Osteoblast (primary cell): ENCODE results near the gene SGCE. TPM values are rescaled to one million over a fixed set of nuclear protein-coding genes. Genes with fewer than 3 reads are reported as not detected.

ENCODE experiments used
- DNase-seq: peaks from one replicate; pipeline ENCODE4 v3.0.0; 2011; ENCODE audit warnings: low spot score, mixed read lengths; ENCODE audit not compliant: insufficient read length; ENCODE audit errors: missing footprints
- H2AFZ ChIP-seq: 2 replicates; pipeline ENCODE4 v1.6.0; 2011; ENCODE audit warnings: mild to moderate bottlenecking, low read length
- H3K27ac ChIP-seq: 2 replicates; pipeline ENCODE4 v1.5.1; 2011; ENCODE audit warnings: mild to moderate bottlenecking, low read depth, low read length, moderate library complexity
- H3K27me3 ChIP-seq: 2 replicates; pipeline ENCODE4 v1.6.0; 2012; ENCODE audit warnings: mild to moderate bottlenecking, control low read depth, inconsistent platforms, low read length, moderate library complexity; ENCODE audit not compliant: insufficient read depth
- H3K36me3 ChIP-seq: 2 replicates; pipeline ENCODE4 v1.5.1; 2011; ENCODE audit warnings: mild to moderate bottlenecking, low read length, control low read depth, moderate library complexity; ENCODE audit not compliant: insufficient read depth
- H3K4me1 ChIP-seq: 2 replicates; pipeline ENCODE4 v1.5.1; 2011; ENCODE audit warnings: mild to moderate bottlenecking, low read length, control low read depth, moderate library complexity; ENCODE audit not compliant: insufficient read depth
- H3K4me2 ChIP-seq: 2 replicates; pipeline ENCODE4 v1.6.0; 2011; ENCODE audit warnings: mild to moderate bottlenecking, low read length; ENCODE audit not compliant: insufficient read depth
- H3K4me3 ChIP-seq: fragments of 200-600 bp; sonication (generic); 3 replicates; pipeline ENCODE4 v1.5.1; 2012; ENCODE audit warnings: mild to moderate bottlenecking, low read length, inconsistent platforms; ENCODE audit not compliant: insufficient read depth
- H3K79me2 ChIP-seq: 2 replicates; pipeline ENCODE4 v1.6.0; 2012; ENCODE audit warnings: mild to moderate bottlenecking, low read length, control low read depth, inconsistent platforms; ENCODE audit not compliant: insufficient read depth
- H3K9me3 ChIP-seq: 2 replicates; pipeline ENCODE4 v1.5.1; 2011; ENCODE audit warnings: low read depth, low read length, control low read depth
- H4K20me1 ChIP-seq: 2 replicates; pipeline ENCODE4 v1.6.0; 2012; ENCODE audit warnings: mild to moderate bottlenecking, low read length, control low read depth; ENCODE audit not compliant: insufficient read depth
- CTCF ChIP-seq: IDR thresholded peaks from 2 replicates; pipeline ENCODE4 v1.5.1; 2011; ENCODE audit warnings: mild to moderate bottlenecking, low read depth, low read length, moderate library complexity; ENCODE audit errors: extremely low read depth
- total RNA-seq: library from RNA; depleted of rRNA; stranded (reverse); fragments of >200 nt; gene quantifications from 2 replicates; pipeline ENCODE4 v1.2.3, GENCODE V29; 2012

The SGCE gene
- total RNA-seq, 1 donor, result 60.8 TPM

- DNase-seq, result no peak
- Histone ChIP-seq H3K27ac (no peak overlapping the region), H3K4me2 (no peak overlapping the region), H4K20me1 (no peaks in the 10 kb centered on the region), H3K27me3 (no peaks in the 10 kb centered on the region), H3K4me3 (no peak overlapping the region), H3K9me3 (no peaks in the 10 kb centered on the region), H2AFZ (no peak overlapping the region), H3K4me1 (no peaks in the 10 kb centered on the region), H3K79me2 (no peaks in the 10 kb centered on the region), H3K36me3 (no peaks in the 10 kb centered on the region)
- TF ChIP-seq CTCF, result no peak
Observed at GRCh38 chr7:94671444-94672235, 15.7 kb upstream of the SGCE start.

DNA sequence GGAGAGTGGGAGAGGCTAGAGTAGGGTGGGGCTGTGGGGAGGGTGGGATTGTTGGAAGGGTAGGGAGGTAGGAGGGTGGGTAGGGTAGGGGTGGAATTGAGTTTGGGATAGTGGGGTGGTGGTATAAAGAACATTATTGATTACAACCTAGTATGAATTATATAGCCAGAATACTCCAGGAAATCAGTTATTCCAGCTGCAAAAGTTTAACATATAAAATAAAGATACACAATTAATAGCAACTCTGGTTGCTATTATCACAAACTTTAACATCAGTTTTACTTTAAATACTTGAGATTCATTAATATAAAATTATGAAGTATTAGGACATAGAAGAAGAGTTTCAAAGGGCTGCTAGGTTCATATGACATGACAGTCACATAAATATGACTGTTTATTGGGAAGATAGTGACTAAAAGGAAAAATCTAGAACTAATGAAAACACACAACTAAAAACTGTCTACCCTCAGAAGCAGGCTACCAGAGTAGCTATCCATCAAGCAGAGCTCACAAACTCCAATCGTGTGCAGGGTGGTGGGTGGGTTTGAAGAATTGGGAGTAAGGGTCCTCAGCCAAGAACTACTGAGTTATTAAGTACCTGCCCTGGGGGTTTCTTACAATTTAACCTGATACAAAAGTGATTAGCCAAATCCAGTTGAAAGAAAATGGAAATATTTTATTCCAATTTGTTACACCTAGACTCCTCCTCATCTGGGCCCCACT is 14.0 kb upstream of the SGCE start:
- Histone ChIP-seq H4K20me1 (no peaks in the 10 kb centered on the region), H3K27ac (no peak overlapping the region), H3K4me2 (no peak overlapping the region), H3K79me2 (no peaks in the 10 kb centered on the region), H3K27me3 (no peaks in the 10 kb centered on the region), H3K4me3 (no peak overlapping the region), H3K9me3 (no peaks in the 10 kb centered on the region), H2AFZ (no peak overlapping the region), H3K4me1 (no peaks in the 10 kb centered on the region), H3K36me3 (no peaks in the 10 kb centered on the region)
- peak; percentile 18 for DNase-seq
- TF ChIP-seq CTCF, result no peak

- no peak overlapping the region for H3K4me2 ChIP-seq
- no peaks in the 10 kb centered on the region for H3K27me3 ChIP-seq
- H3K27ac ChIP-seq, result no peak overlapping the region
- H4K20me1 ChIP-seq, result no peaks in the 10 kb centered on the region
- H3K36me3 ChIP-seq, result no peaks in the 10 kb centered on the region
- TF ChIP-seq CTCF, result no peak
- peak overlapping the region; percentile 31 for H2AFZ ChIP-seq
- H3K79me2 ChIP-seq, result no peaks in the 10 kb centered on the region
- H3K9me3 ChIP-seq, result no peaks in the 10 kb centered on the region
- H3K4me1 ChIP-seq, result no peaks in the 10 kb centered on the region
- no peak overlapping the region for H3K4me3 ChIP-seq
- no peak for DNase-seq
Observed at GRCh38 chr7:94666879-94667587, 11.1 kb upstream of the SGCE start.

DNA sequence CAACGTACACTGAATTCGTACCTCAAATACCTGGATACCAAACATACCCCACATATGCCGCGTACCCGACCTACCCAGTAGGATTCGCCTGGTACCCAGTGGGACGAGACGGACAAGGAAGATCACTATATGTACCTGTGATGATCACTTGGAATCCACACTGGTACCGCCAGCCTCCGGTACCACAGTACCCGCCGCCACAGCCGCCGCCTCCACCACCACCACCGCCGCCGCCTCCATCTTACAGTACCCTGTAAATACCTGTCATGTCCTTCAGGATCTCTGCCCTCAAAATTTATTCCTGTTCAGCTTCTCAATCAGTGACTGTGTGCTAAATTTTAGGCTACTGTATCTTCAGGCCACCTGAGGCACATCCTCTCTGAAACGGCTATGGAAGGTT is 9.5 kb upstream of the SGCE start:
- Histone ChIP-seq H3K9me3 (no peaks in the 10 kb centered on the region), H3K4me2 (no peak overlapping the region), H3K4me3 (no peak overlapping the region), H4K20me1 (no peaks in the 10 kb centered on the region), H3K4me1 (no peaks in the 10 kb centered on the region), H3K36me3 (no peaks in the 10 kb centered on the region), H2AFZ (no peak overlapping the region), H3K79me2 (no peaks in the 10 kb centered on the region), H3K27ac (no peak overlapping the region), H3K27me3 (no peaks in the 10 kb centered on the region)
- no peak for DNase-seq
- TF ChIP-seq CTCF, result no peak
